Mesenteric fat pad (tissue), 1 donor: ENCODE results near the gene NPFFR1. TPM values are rescaled to one million over a fixed set of nuclear protein-coding genes. Genes with fewer than 3 reads are reported as not detected.

Source experiments
- DNase-seq: peaks from one replicate; pipeline ENCODE4 v3.0.0-alpha.2; 2020; ENCODE audit warnings: low spot score
- total RNA-seq: library from RNA; stranded (reverse); fragmentation: NEBNext Ultra II Directional; extraction: Animal tissue kit (Norgen Biotek cat#: 25700); gene quantifications from one replicate; pipeline ENCODE4 v1.2.1, GENCODE V29; 2021
- donor health status: DM: yes; HTN: yes; CAD: no.

The NPFFR1 gene
- total RNA-seq, 1 donor from 2014 or later: not detected

- DNase-seq: no peak
Measured at GRCh38 chr10:70289739-70290138, 5.9 kb upstream of the NPFFR1 start.

GRCh38 chr10:70286616-70287015, 2.8 kb upstream of the NPFFR1 start:
- no peak for DNase-seq

GRCh38 chr10:70285476-70285831, 1.6 kb upstream of the NPFFR1 start:
- DNase-seq: no peak

- DNase-seq: peak; percentile 41
Measured at GRCh38 chr10:70284542-70285475, 1.0 kb upstream of the NPFFR1 start.

- DNase-seq: no peak
Measured at GRCh38 chr10:70283071-70283444, 746 bp downstream of the NPFFR1 start.

- DNase-seq: no peak
Measured at GRCh38 chr10:70281609-70282008, 2.2 kb downstream of the NPFFR1 start.

- no peak for DNase-seq
Measured at GRCh38 chr10:70280099-70280498, 3.7 kb downstream of the NPFFR1 start.

GRCh38 chr10:70277396-70278030, 6.3 kb downstream of the NPFFR1 start:
- peak; percentile 57 for DNase-seq

GRCh38 chr10:70274643-70275042, 9.2 kb downstream of the NPFFR1 start:
- no peak for DNase-seq

- DNase-seq: no peak
Measured at GRCh38 chr10:70272925-70273316, 10.9 kb downstream of the NPFFR1 start.

GRCh38 chr10:70271996-70272924, 11.5 kb downstream of the NPFFR1 start:
- peak; percentile 83 for DNase-seq

- no peak for DNase-seq
Measured at GRCh38 chr10:70270952-70271351, 12.9 kb downstream of the NPFFR1 start.

GRCh38 chr10:70269741-70270140, 14.1 kb downstream of the NPFFR1 start:
- no peak for DNase-seq

- DNase-seq: no peak
Measured at GRCh38 chr10:70268376-70268775, 15.4 kb downstream of the NPFFR1 start.

- DNase-seq: no peak
Measured at GRCh38 chr10:70267161-70267933, 16.5 kb downstream of the NPFFR1 start.

GRCh38 chr10:70266701-70267100, 17.1 kb downstream of the NPFFR1 start:
- DNase-seq: no peak

GRCh38 chr10:70266056-70266455, 17.7 kb downstream of the NPFFR1 start:
- DNase-seq: no peak

- DNase-seq: no peak
Measured at GRCh38 chr10:70265032-70265689, 18.6 kb downstream of the NPFFR1 start.

- no peak for DNase-seq
Measured at GRCh38 chr10:70260734-70261133, 23.1 kb downstream of the NPFFR1 start.

- no peak for DNase-seq
Measured at GRCh38 chr10:70260259-70260658, 23.5 kb downstream of the NPFFR1 start.
